Urinary bladder (tissue), 4 donors: Measurements from ENCODE around the gene GABRR2. TPM values are rescaled to one million over a fixed set of nuclear protein-coding genes. Genes with fewer than 3 reads are reported as not detected.
"Not testable (repeated sequence)": the region's sequence is repeated elsewhere in the genome, so short reads cannot be mapped to it uniquely, and the experiment has no call there.

ENCODE experiments used
- DNase-seq: peaks from one replicate; pipeline ENCODE4 v3.0.0-alpha.2; 2015; ENCODE audit errors: extremely low spot score
- H3K27ac ChIP-seq: one replicate; pipeline ENCODE4 v1.5.1; 2013; ENCODE audit warnings: low read depth, mild to moderate bottlenecking, moderate library complexity
- H3K36me3 ChIP-seq: one replicate; pipeline ENCODE4 v1.6.1; 2013; ENCODE audit warnings: mild to moderate bottlenecking, moderate library complexity; ENCODE audit not compliant: insufficient read depth
- H3K4me1 ChIP-seq: one replicate; pipeline ENCODE4 v1.6.1; 2013; ENCODE audit warnings: mild to moderate bottlenecking, moderate library complexity; ENCODE audit not compliant: insufficient read depth
- H3K4me3 ChIP-seq: one replicate; pipeline ENCODE4 v1.5.1; 2013; ENCODE audit warnings: low read depth, low read length
- WGBS: extraction: QIAGEN DNeasy Blood & Tissue Kit; methylation state at CpG from one replicate; pipeline ENCODE4 v1.1.7; 2013; 5-methylcytosine and 5-hydroxymethylcytosine counted together
- polyA plus RNA-seq: library from polyadenylated mRNA; stranded (reverse); fragments of 200-250 nt; gene quantifications from one replicate; pipeline ENCODE4 v1.2.3, GENCODE V29; 2013
- total RNA-seq: library from RNA; depleted of rRNA; stranded (reverse); fragments of >200 nt; gene quantifications from one replicate; pipeline ENCODE4 v1.2.3, GENCODE V29; 2014
- donor health status: healthy with polysubstance abuse.
- donor health status: healthy.

GABRR2 gene
- total and polyA plus RNA-seq, 2 donors = 0.66 to 1.1 TPM

GRCh38 chr6:89313006-89313405 lies 2.1 kb downstream of the GABRR2 start:
- Histone ChIP-seq H3K4me3 (no peak overlapping the region), H3K27ac (no peak overlapping the region), H3K36me3 (no peaks in the 10 kb centered on the region), H3K4me1 (no peaks in the 10 kb centered on the region)
- 31% methylated on average over 1 of the region's 1 CpG for WGBS
- DNase-seq = no peak

DNA sequence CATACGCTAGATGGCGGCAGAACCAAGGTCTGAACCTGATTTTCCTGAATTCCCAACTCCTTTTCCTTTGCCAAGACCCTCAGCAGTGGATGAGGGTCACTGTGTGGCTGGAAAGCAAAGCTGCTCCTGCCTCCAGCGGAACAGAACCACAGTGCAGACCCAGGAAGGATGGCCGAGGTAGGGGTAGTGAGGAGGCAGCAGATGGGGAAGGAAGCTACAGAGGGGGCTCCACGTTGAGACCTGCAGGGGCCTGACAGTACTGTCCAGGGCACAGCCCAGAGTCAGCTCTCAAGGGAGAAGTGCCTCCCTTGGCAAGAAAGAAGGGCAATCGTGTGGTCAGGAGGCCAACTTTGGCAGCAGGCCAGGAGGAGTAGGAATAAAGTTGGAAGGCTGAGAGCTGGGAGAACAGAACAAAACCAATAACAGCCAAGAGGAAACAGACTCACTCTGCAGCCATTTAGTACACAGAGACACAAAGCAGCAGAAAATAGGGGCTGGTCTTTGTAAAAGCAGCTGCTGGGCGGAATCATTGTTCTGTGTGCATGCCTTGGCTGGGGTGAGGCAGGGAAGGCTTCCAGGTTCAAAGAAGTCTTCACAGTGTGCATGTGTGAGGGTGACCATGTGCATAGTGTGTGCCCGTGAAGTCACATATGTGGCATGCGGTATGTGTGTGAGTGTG lies 3.1 kb downstream of the GABRR2 start:
- no peak overlapping the region for H3K27ac ChIP-seq
- peak; percentile 29 for DNase-seq
- no peak overlapping the region for H3K4me3 ChIP-seq
- no peaks in the 10 kb centered on the region for H3K36me3 ChIP-seq
- no peaks in the 10 kb centered on the region for H3K4me1 ChIP-seq
- WGBS = 30% methylated on average over 9 of the region's 9 CpGs

DNA sequence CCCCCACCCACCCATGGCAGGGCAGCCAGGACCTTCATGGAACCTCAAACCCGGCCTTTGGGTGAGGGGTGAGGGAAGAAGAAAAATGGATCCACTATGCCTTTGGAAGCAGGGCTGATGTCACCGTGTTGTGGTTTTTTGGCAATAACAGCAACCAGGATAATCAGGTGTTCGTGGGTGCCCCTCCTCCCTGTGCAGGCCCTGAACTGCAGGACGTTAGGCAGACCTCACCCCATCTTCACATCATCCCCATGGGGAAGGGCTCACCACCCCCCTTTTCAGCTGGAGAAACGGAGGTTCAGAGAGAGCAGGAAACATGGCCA lies 3.6 kb downstream of the GABRR2 start:
- WGBS = 37% methylated on average over 5 of the region's 5 CpGs
- no peaks in the 10 kb centered on the region for H3K36me3 ChIP-seq
- no peak overlapping the region for H3K27ac ChIP-seq
- no peak overlapping the region for H3K4me3 ChIP-seq
- DNase-seq = no peak
- no peaks in the 10 kb centered on the region for H3K4me1 ChIP-seq

- no peak overlapping the region for H3K27ac ChIP-seq
- H3K36me3 ChIP-seq = no peaks in the 10 kb centered on the region
- 34% methylated on average over 11 of the region's 11 CpGs for WGBS
- H3K4me1 ChIP-seq = no peaks in the 10 kb centered on the region
- H3K4me3 ChIP-seq = no peak overlapping the region
- DNase-seq = no peak
These were observed 4.2 kb downstream of the GABRR2 start for GRCh38 chr6:89310929-89311328.

- 81% methylated on average over 9 of the region's 9 CpGs for WGBS
- H3K4me1 ChIP-seq = no peaks in the 10 kb centered on the region
These were observed 6.3 kb downstream of the GABRR2 start for GRCh38 chr6:89308525-89309395.

GRCh38 chr6:89304517-89304916 lies 10.6 kb downstream of the GABRR2 start:
- not testable (repeated sequence) for H3K36me3 ChIP-seq, DNase-seq, H3K4me1 ChIP-seq, H3K4me3 ChIP-seq, H3K27ac ChIP-seq
- WGBS = 87% methylated on average over 3 of the region's 3 CpGs

More at GRCh38 chr6:89308525-89309395, 6.3 kb downstream of the GABRR2 start:
- DNase-seq = no peak
- Histone ChIP-seq H3K27ac (no peak overlapping the region), H3K36me3 (no peaks in the 10 kb centered on the region), H3K4me3 (no peak overlapping the region)

DNA sequence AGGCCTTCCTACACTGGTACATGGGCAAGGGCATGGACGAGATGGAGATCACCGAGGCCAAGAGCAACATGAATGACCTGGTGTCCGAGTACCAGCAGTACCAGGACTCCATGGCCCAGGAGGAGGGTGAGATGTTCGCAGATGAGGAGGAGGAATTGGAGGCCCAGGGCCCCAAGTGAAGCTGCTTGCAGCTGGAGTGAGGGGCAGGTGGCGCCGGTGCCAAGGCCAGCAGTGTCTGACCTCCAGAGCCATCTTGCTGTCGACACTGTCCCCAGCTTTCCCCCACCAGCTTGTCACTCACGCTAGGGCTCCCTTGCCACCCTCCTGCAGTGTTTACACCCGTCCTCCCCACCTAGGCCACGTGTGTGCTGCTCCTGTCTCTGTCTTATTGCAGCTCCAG lies 12.2 kb downstream of the GABRR2 start:
- WGBS = 90% methylated on average over 10 of the region's 10 CpGs
- no peak for DNase-seq

GRCh38 chr6:89302195-89302770 lies 12.8 kb downstream of the GABRR2 start:
- H3K36me3 ChIP-seq = no peaks in the 10 kb centered on the region
- no peak overlapping the region for H3K4me3 ChIP-seq
- DNase-seq = no peak
- H3K4me1 ChIP-seq = no peaks in the 10 kb centered on the region
- WGBS = 92% methylated on average over 22 of the region's 22 CpGs
- no peak overlapping the region for H3K27ac ChIP-seq

More for the DNA sequence above, 12.2 kb downstream of the GABRR2 start:
- H3K36me3 ChIP-seq = no peaks in the 10 kb centered on the region
- no peaks in the 10 kb centered on the region for H3K4me1 ChIP-seq
- H3K27ac ChIP-seq = no peak overlapping the region
- H3K4me3 ChIP-seq = no peak overlapping the region

- no peaks in the 10 kb centered on the region for H3K36me3 ChIP-seq
- no peak for DNase-seq
- H3K27ac ChIP-seq = no peak overlapping the region
- H3K4me3 ChIP-seq = no peak overlapping the region
- 93% methylated on average over 25 of the region's 25 CpGs for WGBS
- no peaks in the 10 kb centered on the region for H3K4me1 ChIP-seq
These were observed 13.4 kb downstream of the GABRR2 start for GRCh38 chr6:89301586-89302194.

GRCh38 chr6:89299466-89299850 lies 15.6 kb downstream of the GABRR2 start:
- H3K27ac ChIP-seq = no peak overlapping the region
- WGBS = 87% methylated on average over 7 of the region's 7 CpGs

GRCh38 chr6:89298680-89299465 lies 16.2 kb downstream of the GABRR2 start:
- no peak overlapping the region for H3K4me3 ChIP-seq
- 76% methylated on average over 4 of the region's 4 CpGs for whole genome bisulfite sequencing
- H3K4me1 ChIP-seq = no peaks in the 10 kb centered on the region
- H3K36me3 ChIP-seq = no peaks in the 10 kb centered on the region
- H3K27ac ChIP-seq = no peak overlapping the region
- no peak for DNase-seq

More at GRCh38 chr6:89299466-89299850, 15.6 kb downstream of the GABRR2 start:
- no peak for DNase-seq
- H3K4me3 ChIP-seq = no peak overlapping the region
- no peaks in the 10 kb centered on the region for H3K36me3 ChIP-seq
- H3K4me1 ChIP-seq = no peaks in the 10 kb centered on the region

- WGBS = 43% methylated on average over 12 of the region's 12 CpGs
- H3K27ac ChIP-seq = no peak overlapping the region
- no peaks in the 10 kb centered on the region for H3K4me1 ChIP-seq
- no peaks in the 10 kb centered on the region for H3K36me3 ChIP-seq
- DNase-seq = peak; percentile 20
- H3K4me3 ChIP-seq = no peak overlapping the region
These were observed 17.3 kb downstream of the GABRR2 start for GRCh38 chr6:89297695-89298351.

DNA sequence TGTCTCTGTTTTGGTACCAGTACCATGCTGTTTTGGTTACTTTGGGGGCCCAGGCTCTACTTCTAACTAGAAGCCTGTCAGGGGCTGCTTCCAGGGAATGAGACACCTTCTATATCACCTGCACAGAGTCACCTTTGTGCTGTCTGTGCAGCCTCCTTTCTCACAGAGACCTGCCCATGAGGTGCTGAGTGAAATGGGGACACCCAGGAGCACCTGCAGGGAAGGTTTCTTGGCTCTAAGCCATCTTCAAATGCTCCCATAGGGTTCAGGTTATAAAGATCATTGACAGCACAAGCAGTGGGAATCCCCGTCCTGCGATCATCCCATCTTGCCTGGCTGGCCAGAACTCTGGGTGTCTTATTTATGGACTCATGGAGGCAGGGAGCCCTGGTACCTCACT lies 19.1 kb downstream of the GABRR2 start:
- DNase-seq = no peak
- 96% methylated on average over 2 of the region's 2 CpGs for WGBS
- Histone ChIP-seq H3K4me1 (no peaks in the 10 kb centered on the region), H3K27ac (no peak overlapping the region), H3K4me3 (no peak overlapping the region), H3K36me3 (no peaks in the 10 kb centered on the region)
